Natural killer cell treated with Interleukin-12 subunit alpha and Interleukin-12 subunit beta and Interleukin-15 and Interleukin-18, amount 100 ng/mL, for 72 hours (primary cell): ENCODE measurements around the gene SRSF10. TPM values are rescaled to one million over a fixed set of nuclear protein-coding genes. Genes with fewer than 3 reads are reported as not detected.
"Not testable (repeated sequence)": the region's sequence is repeated elsewhere in the genome, so short reads cannot be mapped to it uniquely, and the experiment has no call there.

Experiments
- ATAC-seq, 2 donors: fragments of 150-1000 bp; cut with Tn5 transposase in 1 of 2; sonication (Bioruptor Pico), chemical (Tn5 transposase) in 1 of 2; 2 replicates each; pipeline ENCODE4 v1.10.0; 2021
- DNase-seq: peaks from one replicate; pipeline ENCODE4 v3.0.0; 2022; ENCODE audit warnings: low spot score
- H3K27ac Mint-ChIP-seq, 2 donors: 1 replicate in 1 of 2; 2 replicates in 1 of 2; pipeline ENCODE4 v1.8.0; 2022; ENCODE audit warnings: mixed read lengths in 2 of 2, mild to moderate bottlenecking in 1 of 2, moderate library complexity in 1 of 2
- H3K27me3 Mint-ChIP-seq, 2 donors: 1 replicate in 1 of 2; 2 replicates in 1 of 2; pipeline ENCODE4 v1.8.0; 2022; ENCODE audit warnings: mixed read lengths in 2 of 2
- H3K36me3 Mint-ChIP-seq: one replicate; pipeline ENCODE4 v1.8.0; 2022; ENCODE audit warnings: mixed read lengths
- H3K4me1 Mint-ChIP-seq, 2 donors: 1 replicate in 1 of 2; 2 replicates in 1 of 2; pipeline ENCODE4 v1.8.0; 2022; ENCODE audit warnings: low read depth in 2 of 2, mixed read lengths in 2 of 2, mild to moderate bottlenecking in 1 of 2
- H3K4me3 Mint-ChIP-seq: one replicate; pipeline ENCODE4 v1.8.0; 2022; ENCODE audit warnings: mixed read lengths
- H3K9me3 Mint-ChIP-seq: 2 replicates; pipeline ENCODE4 v1.8.0; 2022; ENCODE audit warnings: mixed read lengths
- total RNA-seq, 2 donors: library from RNA; stranded (reverse); gene quantifications; one replicate each; pipeline ENCODE4 v1.2.3, GENCODE V29; 2022

The SRSF10 gene
- total RNA-seq = 100 to 1,000 TPM; 176 to 214 TPM

GRCh38 chr1:23979881-23980727, at the start of gene SRSF10:
SRSF10 (minus strand) TSS chr1:23980327; CDS start chr1:23980255, 72 bp downstream.
- DNase-seq (peak; percentile 99), ATAC-seq (peak; percentile 98)
- peaks cover 38 to 47% of the 10 kb centered on the region in 2 donors for H3K4me1 Mint-ChIP-seq
- H3K4me3 Mint-ChIP-seq = peak within 1 kb of the TSS; percentile 98
- H3K27me3 Mint-ChIP-seq = no peaks in the 10 kb centered on the region
- H3K36me3 Mint-ChIP-seq = peaks cover 27% of the 10 kb centered on the region
- H3K27ac Mint-ChIP-seq = peak within 1 kb of the TSS; percentile 94 to 95
- no peaks in the 10 kb centered on the region for H3K9me3 Mint-ChIP-seq

- H3K27ac Mint-ChIP-seq = no peak overlapping the region
- H3K27me3 Mint-ChIP-seq = no peaks in the 10 kb centered on the region
- no peaks in the 10 kb centered on the region for H3K36me3 Mint-ChIP-seq
- no peak for ATAC-seq
- no peaks in the 10 kb centered on the region for H3K4me1 Mint-ChIP-seq
- H3K4me3 Mint-ChIP-seq = no peak overlapping the region
- no peaks in the 10 kb centered on the region for H3K9me3 Mint-ChIP-seq
- DNase-seq = no peak
Observed at GRCh38 chr1:24027838-24028468, 47.8 kb upstream of the SRSF10 start.

DNA sequence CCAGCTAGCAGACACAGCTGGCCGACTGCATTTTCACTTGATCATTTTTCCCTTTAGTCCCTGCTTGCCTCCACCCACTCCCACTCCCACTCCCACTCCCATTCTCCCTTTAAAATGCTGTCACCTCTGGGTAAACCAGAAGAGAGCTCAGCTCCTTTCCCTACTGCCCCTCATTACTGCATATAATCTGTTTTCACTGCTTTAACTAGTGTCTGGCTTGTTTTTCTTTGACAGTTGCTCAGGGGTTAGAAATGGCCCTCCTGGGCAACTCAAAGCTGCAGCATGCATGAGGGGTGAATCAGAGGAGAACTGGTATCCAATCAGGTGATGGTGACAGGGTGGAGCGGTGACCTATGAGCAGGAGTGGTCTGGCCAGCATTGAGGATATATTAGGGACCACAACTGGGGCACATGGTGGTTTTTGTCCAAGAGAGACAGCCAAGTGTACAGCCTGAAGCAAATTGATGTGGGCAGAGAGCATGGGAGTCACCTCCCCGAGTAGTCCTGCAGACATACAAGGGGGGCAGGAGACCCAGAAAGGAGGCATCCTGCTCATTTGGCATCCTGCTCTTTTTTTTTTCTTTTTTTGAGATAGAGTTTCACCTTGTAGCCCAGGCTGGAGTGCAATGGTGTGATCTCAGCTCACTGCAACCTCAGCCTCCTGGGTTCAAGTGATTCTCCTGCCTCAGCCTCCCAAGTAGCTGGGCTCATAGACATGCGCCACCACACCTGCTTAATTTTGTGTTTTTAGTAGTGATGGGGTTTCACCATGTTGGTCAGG, 42.6 kb upstream of the SRSF10 start:
- ATAC-seq (peak in 1 of 2 donors; percentile 49), DNase-seq (no peak)
- H3K27ac Mint-ChIP-seq = no peak overlapping the region
- no peaks in the 10 kb centered on the region for H3K4me1 Mint-ChIP-seq
- peaks cover 0 to 4% of the 10 kb centered on the region in 2 donors for H3K27me3 Mint-ChIP-seq
- no peak overlapping the region for H3K4me3 Mint-ChIP-seq
- H3K9me3 Mint-ChIP-seq = no peaks in the 10 kb centered on the region
- H3K36me3 Mint-ChIP-seq = no peaks in the 10 kb centered on the region

GRCh38 chr1:24021403-24022266, 41.5 kb upstream of the SRSF10 start:
- Mint-ChIP-seq H3K4me3 (no peak overlapping the region), H3K4me1 (no peaks in the 10 kb centered on the region), H3K36me3 (no peaks in the 10 kb centered on the region), H3K9me3 (no peaks in the 10 kb centered on the region), H3K27me3 (peaks cover 0 to 4% of the 10 kb centered on the region in 2 donors), H3K27ac (no peak overlapping the region)
- ATAC-seq (no peak), DNase-seq (no peak)

DNA sequence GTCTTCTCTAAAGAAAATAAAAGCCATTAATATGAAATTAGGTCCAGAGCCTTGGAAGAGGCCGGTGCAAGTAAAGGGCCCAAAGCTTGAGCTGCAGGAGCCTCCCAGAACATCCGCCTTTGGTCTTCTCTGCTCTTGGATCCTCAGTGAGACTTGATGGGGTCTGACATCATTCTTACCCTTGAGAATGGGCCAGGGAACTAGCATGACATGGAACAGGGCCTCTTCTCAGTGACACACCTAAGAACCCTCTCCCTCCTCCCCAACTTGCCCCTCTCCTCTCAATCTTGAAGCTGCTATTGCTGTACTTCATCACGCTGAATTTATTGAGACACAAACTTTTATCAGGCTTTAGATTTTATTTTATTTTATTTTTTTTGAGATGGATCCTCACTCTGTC, 40.3 kb upstream of the SRSF10 start:
- no peak for ATAC-seq
- H3K4me3 Mint-ChIP-seq = no peak overlapping the region

GRCh38 chr1:24020025-24020424, 39.9 kb upstream of the SRSF10 start:
- Mint-ChIP-seq H3K4me3 (no peak overlapping the region), H3K36me3 (no peaks in the 10 kb centered on the region), H3K27me3 (peaks cover 3 to 4% of the 10 kb centered on the region in 2 donors), H3K4me1 (no peaks in the 10 kb centered on the region), H3K9me3 (no peaks in the 10 kb centered on the region), H3K27ac (no peak overlapping the region)
- DNase-seq (no peak), ATAC-seq (no peak)

More for the DNA sequence above, 40.3 kb upstream of the SRSF10 start:
- no peaks in the 10 kb centered on the region for H3K36me3 Mint-ChIP-seq
- H3K27me3 Mint-ChIP-seq = peaks cover 0 to 4% of the 10 kb centered on the region in 2 donors
- DNase-seq = no peak
- no peaks in the 10 kb centered on the region for H3K9me3 Mint-ChIP-seq
- H3K4me1 Mint-ChIP-seq = no peaks in the 10 kb centered on the region
- no peak overlapping the region for H3K27ac Mint-ChIP-seq

GRCh38 chr1:24018611-24019580, 38.8 kb upstream of the SRSF10 start:
- ATAC-seq (no peak), DNase-seq (no peak)
- no peaks in the 10 kb centered on the region for H3K9me3 Mint-ChIP-seq
- no peaks in the 10 kb centered on the region for H3K4me1 Mint-ChIP-seq
- H3K36me3 Mint-ChIP-seq = no peaks in the 10 kb centered on the region
- H3K27ac Mint-ChIP-seq = no peak overlapping the region
- no peak overlapping the region for H3K4me3 Mint-ChIP-seq
- H3K27me3 Mint-ChIP-seq = peaks cover 6 to 9% of the 10 kb centered on the region in 2 donors

GRCh38 chr1:24015221-24016210, 35.4 kb upstream of the SRSF10 start:
- H3K9me3 Mint-ChIP-seq = no peaks in the 10 kb centered on the region
- ATAC-seq = no peak
- H3K27me3 Mint-ChIP-seq = peaks cover 6 to 16% of the 10 kb centered on the region in 2 donors
- no peak overlapping the region for H3K27ac Mint-ChIP-seq
- no peak for DNase-seq
- peaks cover 0 to 2% of the 10 kb centered on the region in 2 donors for H3K4me1 Mint-ChIP-seq
- no peaks in the 10 kb centered on the region for H3K36me3 Mint-ChIP-seq
- H3K4me3 Mint-ChIP-seq = no peak overlapping the region

- H3K27ac Mint-ChIP-seq, ATAC-seq, H3K36me3 Mint-ChIP-seq, DNase-seq, H3K4me3 Mint-ChIP-seq, H3K4me1 Mint-ChIP-seq, H3K9me3 Mint-ChIP-seq: not testable (repeated sequence)
- peaks cover 11 to 24% of the 10 kb centered on the region in 2 donors for H3K27me3 Mint-ChIP-seq
Observed at GRCh38 chr1:24012878-24013277, 32.8 kb upstream of the SRSF10 start.

DNA sequence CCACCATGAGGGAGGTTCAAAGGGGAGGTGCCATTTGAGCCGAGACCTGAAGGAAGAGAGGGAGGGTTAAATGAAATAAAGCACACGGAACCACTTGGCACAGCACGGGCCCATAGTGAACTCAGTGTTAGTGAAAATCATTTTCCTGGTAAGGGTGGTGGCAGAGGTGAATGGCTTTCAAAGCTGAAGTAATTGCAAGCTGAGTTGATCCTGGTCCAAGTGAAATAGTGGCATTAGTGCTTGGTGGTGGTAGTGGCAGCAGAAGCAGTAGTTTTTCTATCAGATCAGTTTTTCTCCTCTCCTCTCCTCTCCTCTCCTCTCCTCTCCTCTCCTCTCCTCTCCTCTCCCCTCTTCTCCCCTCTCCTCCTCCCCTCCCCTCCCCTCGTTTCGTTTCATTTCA, 30.5 kb upstream of the SRSF10 start:
- no peak for DNase-seq
- Mint-ChIP-seq H3K4me3 (no peak overlapping the region), H3K9me3 (no peaks in the 10 kb centered on the region), H3K27me3 (peaks cover 15 to 32% of the 10 kb centered on the region in 2 donors), H3K36me3 (no peaks in the 10 kb centered on the region), H3K27ac (no peak overlapping the region), H3K4me1 (peaks cover 0 to 2% of the 10 kb centered on the region in 2 donors)
- no peak for ATAC-seq

- no peak overlapping the region for H3K27ac Mint-ChIP-seq
- DNase-seq = no peak
- no peaks in the 10 kb centered on the region for H3K9me3 Mint-ChIP-seq
- H3K27me3 Mint-ChIP-seq = peaks cover 15 to 23% of the 10 kb centered on the region in 2 donors
- no peaks in the 10 kb centered on the region for H3K36me3 Mint-ChIP-seq
- H3K4me1 Mint-ChIP-seq = peaks cover 0 to 2% of the 10 kb centered on the region in 2 donors
- ATAC-seq = no peak
- H3K4me3 Mint-ChIP-seq = no peak overlapping the region
Observed at GRCh38 chr1:24009406-24009805, 29.3 kb upstream of the SRSF10 start.
